ENCODE results near the gene ZNF580. TPM values are rescaled to one million over a fixed set of nuclear protein-coding genes. Genes with fewer than 3 reads are reported as not detected.

The ZNF580 gene
- total RNA-seq, 1 experiment from 2014 or later = 38.5 TPM

- peak overlapping the region; percentile 74 for H3K4me3 ChIP-seq (ENCODE audit: low read depth, low read length)
- BruUV-seq (replicated peaks) = no TSS peak
- H3K27ac Mint-ChIP-seq (ENCODE audit: unreplicated experiment) = peak overlapping the region; percentile 97
- no peaks in the 10 kb centered on the region for H3K27me3 Mint-ChIP-seq (ENCODE audit: insufficient read depth, unreplicated experiment)
- ChIA-PET CTCF (no interaction called here), POLR2A (interaction anchor here (0.5 kb wide), 1 partner anchor 1523 kb away, joined by 8 read pairs; no protein-coding TSS in a partner anchor)
- no peaks in the 10 kb centered on the region for H3K9me3 Mint-ChIP-seq (ENCODE audit: unreplicated experiment)
- no peaks in the 10 kb centered on the region for H3K27me3 ChIP-seq (replicated peaks; ENCODE audit: control insufficient read depth, insufficient read depth, low read length)
- H3K36me3 ChIP-seq (ENCODE audit: control insufficient read depth, insufficient read depth, low read length) = 0 out of 2 replicates have a peak, but pooled peaks cover 2% of the 10 kb centered on the region
- no peaks in the 10 kb centered on the region for H3K9me3 ChIP-seq
- peak overlapping the region; percentile 91 for H3K4me3 Mint-ChIP-seq (ENCODE audit: unreplicated experiment)
- peaks cover 36% of the 10 kb centered on the region for H3K4me1 Mint-ChIP-seq (ENCODE audit: low read depth, unreplicated experiment)
- intact Hi-C loops (cut with micrococcal nuclease; ENCODE audit: unreplicated experiment) = loop anchor here (2.0 to 10.0 kb wide), 2 partner anchors 55 to 251 kb away; partner anchors contain the start of genes RPL28, TMEM238 and ZNF579
- peaks cover 16% of the 10 kb centered on the region for H3K4me1 ChIP-seq
- TF ChIP-seq, protein P1, sequence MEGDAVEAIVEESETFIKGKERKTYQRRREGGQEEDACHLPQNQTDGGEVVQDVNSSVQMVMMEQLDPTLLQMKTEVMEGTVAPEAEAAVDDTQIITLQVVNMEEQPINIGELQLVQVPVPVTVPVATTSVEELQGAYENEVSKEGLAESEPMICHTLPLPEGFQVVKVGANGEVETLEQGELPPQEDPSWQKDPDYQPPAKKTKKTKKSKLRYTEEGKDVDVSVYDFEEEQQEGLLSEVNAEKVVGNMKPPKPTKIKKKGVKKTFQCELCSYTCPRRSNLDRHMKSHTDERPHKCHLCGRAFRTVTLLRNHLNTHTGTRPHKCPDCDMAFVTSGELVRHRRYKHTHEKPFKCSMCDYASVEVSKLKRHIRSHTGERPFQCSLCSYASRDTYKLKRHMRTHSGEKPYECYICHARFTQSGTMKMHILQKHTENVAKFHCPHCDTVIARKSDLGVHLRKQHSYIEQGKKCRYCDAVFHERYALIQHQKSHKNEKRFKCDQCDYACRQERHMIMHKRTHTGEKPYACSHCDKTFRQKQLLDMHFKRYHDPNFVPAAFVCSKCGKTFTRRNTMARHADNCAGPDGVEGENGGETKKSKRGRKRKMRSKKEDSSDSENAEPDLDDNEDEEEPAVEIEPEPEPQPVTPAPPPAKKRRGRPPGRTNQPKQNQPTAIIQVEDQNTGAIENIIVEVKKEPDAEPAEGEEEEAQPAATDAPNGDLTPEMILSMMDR (IDR thresholded peaks at IDR 0.05; ENCODE audit: insufficient read depth in 1 of 2, low read depth in 1 of 2, low read length in 1 of 2, severe bottlenecking in 1 of 2, unreplicated experiment in 1 of 2) = no peak
- DNase-seq = no peak
- peaks cover 69% of the 10 kb centered on the region for H3K36me3 Mint-ChIP-seq (ENCODE audit: insufficient read depth, unreplicated experiment)
These were observed 4.9 kb upstream of the ZNF580 start for GRCh38 chr19:55635856-55636440.

GRCh38 chr19:55636723-55637122 is 4.1 kb upstream of the ZNF580 start:
- DNase-seq = no peak
- no TSS peak for BruUV-seq (replicated peaks)
- ChIA-PET CTCF (interaction anchor here (0.6 kb wide), 1 partner anchor 212 kb away, joined by 3 read pairs; no protein-coding TSS in a partner anchor), POLR2A (interaction anchor here (0.7 kb wide), 1 partner anchor 1226 kb away, joined by 3 read pairs; no protein-coding TSS in a partner anchor)
- H3K4me3 ChIP-seq (ENCODE audit: low read depth, low read length) = no peak overlapping the region
- H3K27me3 Mint-ChIP-seq (ENCODE audit: insufficient read depth, unreplicated experiment) = no peaks in the 10 kb centered on the region
- intact Hi-C loops (cut with micrococcal nuclease; ENCODE audit: unreplicated experiment) = loop anchor here (10.0 kb wide), 1 partner anchor 252 kb away; the partner anchor contains the start of genes RPL28 and TMEM238
- H3K4me1 Mint-ChIP-seq (ENCODE audit: low read depth, unreplicated experiment) = peaks cover 42% of the 10 kb centered on the region
- 0 out of 2 replicates have a peak, but pooled peaks cover 2% of the 10 kb centered on the region for H3K36me3 ChIP-seq (ENCODE audit: control insufficient read depth, insufficient read depth, low read length)
- peak overlapping the region; percentile 91 for H3K4me3 Mint-ChIP-seq (ENCODE audit: unreplicated experiment)
- no peaks in the 10 kb centered on the region for H3K27me3 ChIP-seq (replicated peaks; ENCODE audit: control insufficient read depth, insufficient read depth, low read length)
- H3K9me3 Mint-ChIP-seq (ENCODE audit: unreplicated experiment) = no peaks in the 10 kb centered on the region
- no peaks in the 10 kb centered on the region for H3K9me3 ChIP-seq
- TF ChIP-seq, protein P1 (IDR thresholded peaks at IDR 0.05; ENCODE audit: insufficient read depth in 1 of 2, low read depth in 1 of 2, low read length in 1 of 2, severe bottlenecking in 1 of 2, unreplicated experiment in 1 of 2) = no peak
- H3K27ac Mint-ChIP-seq (ENCODE audit: unreplicated experiment) = no peak overlapping the region
- H3K4me1 ChIP-seq = peaks cover 16% of the 10 kb centered on the region
- peaks cover 73% of the 10 kb centered on the region for H3K36me3 Mint-ChIP-seq (ENCODE audit: insufficient read depth, unreplicated experiment)

GRCh38 chr19:55637534-55637933 is 3.3 kb upstream of the ZNF580 start:
- ChIA-PET POLR2A (no interaction called here), CTCF (interaction anchor here (0.6 kb wide), 2 partner anchors 52 to 212 kb away, joined by 3 read pairs; no protein-coding TSS in a partner anchor)
- no peak for DNase-seq
- no peak overlapping the region for H3K4me3 ChIP-seq (ENCODE audit: low read depth, low read length)
- H3K36me3 Mint-ChIP-seq (ENCODE audit: insufficient read depth, unreplicated experiment) = peaks cover 73% of the 10 kb centered on the region
- BruUV-seq (replicated peaks) = no TSS peak
- H3K9me3 Mint-ChIP-seq (ENCODE audit: unreplicated experiment) = no peaks in the 10 kb centered on the region
- H3K27me3 Mint-ChIP-seq (ENCODE audit: insufficient read depth, unreplicated experiment) = no peaks in the 10 kb centered on the region
- H3K4me3 Mint-ChIP-seq (ENCODE audit: unreplicated experiment) = peak overlapping the region; percentile 3
- no peaks in the 10 kb centered on the region for H3K9me3 ChIP-seq
- H3K4me1 Mint-ChIP-seq (ENCODE audit: low read depth, unreplicated experiment) = peaks cover 43% of the 10 kb centered on the region
- no peaks in the 10 kb centered on the region for H3K27me3 ChIP-seq (replicated peaks; ENCODE audit: control insufficient read depth, insufficient read depth, low read length)
- intact Hi-C loops (cut with micrococcal nuclease; ENCODE audit: unreplicated experiment) = loop anchor here (10.0 kb wide), 1 partner anchor 253 kb away; the partner anchor contains the start of genes RPL28 and TMEM238
- H3K36me3 ChIP-seq (ENCODE audit: control insufficient read depth, insufficient read depth, low read length) = 0 out of 2 replicates have a peak, but pooled peaks cover 2% of the 10 kb centered on the region
- TF ChIP-seq, protein P1 (IDR thresholded peaks at IDR 0.05; ENCODE audit: insufficient read depth in 1 of 2, low read depth in 1 of 2, low read length in 1 of 2, severe bottlenecking in 1 of 2, unreplicated experiment in 1 of 2) = no peak
- H3K27ac Mint-ChIP-seq (ENCODE audit: unreplicated experiment) = peak overlapping the region; percentile 60
- peaks cover 16% of the 10 kb centered on the region for H3K4me1 ChIP-seq

All from Caco-2 (cell line).